ENCODE measurements around the gene RAB26.

The RAB26 gene

GRCh38 chr16:2145843-2146242 is 2.6 kb upstream of the RAB26 start:
- DNase-seq = no peak

- no peak for DNase-seq
Measured at GRCh38 chr16:2147378-2147777, 1.0 kb upstream of the RAB26 start.

GRCh38 chr16:2148714-2149629 is 547 bp downstream of the RAB26 start:
- DNase-seq = no peak

GRCh38 chr16:2149630-2150417 is 1.4 kb downstream of the RAB26 start:
- DNase-seq = no peak

- no peak for DNase-seq
Measured at GRCh38 chr16:2150418-2151187, 2.2 kb downstream of the RAB26 start.

- no peak for DNase-seq
Measured at GRCh38 chr16:2151188-2152091, 3.0 kb downstream of the RAB26 start.

GRCh38 chr16:2152695-2153506 is 4.5 kb downstream of the RAB26 start:
- DNase-seq = no peak

GRCh38 chr16:2154533-2155090 is 6.2 kb downstream of the RAB26 start:
- DNase-seq = peak; percentile 16

- DNase-seq = peak; percentile 100
Measured at GRCh38 chr16:2155091-2155950, 6.9 kb downstream of the RAB26 start, which contains the start of gene TRAF7. TSS of gene TRAF7 (plus strand) at chr16:2155782. CDS start at chr16:2163921, 8,139 bp downstream.

- DNase-seq = peak; percentile 23
Measured at GRCh38 chr16:2155977-2156848, 7.8 kb downstream of the RAB26 start.

- DNase-seq = no peak
Measured at GRCh38 chr16:2156849-2157224, 8.4 kb downstream of the RAB26 start.

- DNase-seq = no peak
Measured at GRCh38 chr16:2157480-2158261, 9.2 kb downstream of the RAB26 start.

- no peak for DNase-seq
Measured at GRCh38 chr16:2158262-2158638, 9.8 kb downstream of the RAB26 start.

- DNase-seq = no peak
Measured at GRCh38 chr16:2159175-2159838, 10.9 kb downstream of the RAB26 start.

- DNase-seq = no peak
Measured at GRCh38 chr16:2160915-2161551, 12.6 kb downstream of the RAB26 start.

- DNase-seq = no peak
Measured at GRCh38 chr16:2161911-2162310, 13.5 kb downstream of the RAB26 start.

GRCh38 chr16:2162676-2163118 is 14.3 kb downstream of the RAB26 start:
- DNase-seq = no peak
